ENCODE data around the gene PTX4. TPM values are rescaled to one million over a fixed set of nuclear protein-coding genes. Genes with fewer than 3 reads are reported as not detected.

The PTX4 gene
- total RNA-seq, 1 experiment from 2014 or later, result not detected

DNA sequence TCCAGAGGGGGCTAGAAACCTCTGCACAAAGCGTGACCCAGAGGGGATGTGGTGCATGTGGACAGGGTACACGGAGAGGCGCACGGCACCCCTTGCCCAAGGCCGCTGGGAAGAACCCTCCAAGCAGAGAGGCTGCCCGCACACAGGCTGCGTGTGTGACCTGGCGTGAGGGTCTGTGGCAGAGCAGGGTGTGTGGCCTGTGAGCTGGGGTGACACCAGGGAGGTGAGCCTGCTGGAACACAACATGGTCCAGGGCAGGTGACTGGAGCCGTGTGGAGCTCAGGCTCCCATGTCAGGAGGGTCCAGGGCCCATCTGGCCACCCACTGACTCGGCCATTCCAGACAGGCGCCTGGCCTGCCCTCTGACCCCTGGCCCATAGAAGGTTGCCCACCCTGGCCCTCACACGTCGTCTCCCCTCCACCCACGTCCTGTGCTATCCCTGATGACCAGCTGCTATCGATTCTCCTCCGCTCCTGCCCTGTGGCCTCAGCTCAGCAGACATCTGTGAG is 29.9 kb upstream of the PTX4 start:
- H3K9me3 Mint-ChIP-seq (ENCODE audit: low read depth, unreplicated experiment), result peaks cover 3% of the 10 kb centered on the region
- H3K36me3 Mint-ChIP-seq (ENCODE audit: insufficient read depth, unreplicated experiment), result peaks cover 15% of the 10 kb centered on the region
- TF ChIP-seq, protein P1, sequence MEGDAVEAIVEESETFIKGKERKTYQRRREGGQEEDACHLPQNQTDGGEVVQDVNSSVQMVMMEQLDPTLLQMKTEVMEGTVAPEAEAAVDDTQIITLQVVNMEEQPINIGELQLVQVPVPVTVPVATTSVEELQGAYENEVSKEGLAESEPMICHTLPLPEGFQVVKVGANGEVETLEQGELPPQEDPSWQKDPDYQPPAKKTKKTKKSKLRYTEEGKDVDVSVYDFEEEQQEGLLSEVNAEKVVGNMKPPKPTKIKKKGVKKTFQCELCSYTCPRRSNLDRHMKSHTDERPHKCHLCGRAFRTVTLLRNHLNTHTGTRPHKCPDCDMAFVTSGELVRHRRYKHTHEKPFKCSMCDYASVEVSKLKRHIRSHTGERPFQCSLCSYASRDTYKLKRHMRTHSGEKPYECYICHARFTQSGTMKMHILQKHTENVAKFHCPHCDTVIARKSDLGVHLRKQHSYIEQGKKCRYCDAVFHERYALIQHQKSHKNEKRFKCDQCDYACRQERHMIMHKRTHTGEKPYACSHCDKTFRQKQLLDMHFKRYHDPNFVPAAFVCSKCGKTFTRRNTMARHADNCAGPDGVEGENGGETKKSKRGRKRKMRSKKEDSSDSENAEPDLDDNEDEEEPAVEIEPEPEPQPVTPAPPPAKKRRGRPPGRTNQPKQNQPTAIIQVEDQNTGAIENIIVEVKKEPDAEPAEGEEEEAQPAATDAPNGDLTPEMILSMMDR (IDR thresholded peaks at IDR 0.05; ENCODE audit: unreplicated experiment), result no peak
- H3K4me3 Mint-ChIP-seq (ENCODE audit: low read depth, unreplicated experiment), result no peak overlapping the region
- H3K4me1 Mint-ChIP-seq (ENCODE audit: low read depth, unreplicated experiment), result no peaks in the 10 kb centered on the region
- H3K27ac Mint-ChIP-seq (ENCODE audit: unreplicated experiment), result no peak overlapping the region
- no peaks in the 10 kb centered on the region for H3K27me3 Mint-ChIP-seq (ENCODE audit: unreplicated experiment)
- DNase-seq, result no peak
- intact Hi-C loops (cut with micrococcal nuclease; ENCODE audit: unreplicated experiment), result no loop called here
- BruUV-seq (replicated peaks), result no TSS peak
- CTCF ChIA-PET, result no interaction called here

GRCh38 chr16:1514507-1514906 is 25.8 kb upstream of the PTX4 start:
- Mint-ChIP-seq H3K4me1 (ENCODE audit: low read depth, unreplicated experiment) (no peaks in the 10 kb centered on the region), H3K27me3 (ENCODE audit: unreplicated experiment) (no peaks in the 10 kb centered on the region), H3K27ac (ENCODE audit: unreplicated experiment) (peak overlapping the region; percentile 51), H3K4me3 (ENCODE audit: low read depth, unreplicated experiment) (no peak overlapping the region), H3K9me3 (ENCODE audit: low read depth, unreplicated experiment) (peaks cover 3% of the 10 kb centered on the region), H3K36me3 (ENCODE audit: insufficient read depth, unreplicated experiment) (peaks cover 55% of the 10 kb centered on the region)
- BruUV-seq (replicated peaks), result no TSS peak
- TF ChIP-seq, protein P1 (IDR thresholded peaks at IDR 0.05; ENCODE audit: unreplicated experiment), result no peak
- CTCF ChIA-PET, result no interaction called here
- intact Hi-C loops (cut with micrococcal nuclease; ENCODE audit: unreplicated experiment), result no loop called here
- no peak for DNase-seq

- no peaks in the 10 kb centered on the region for H3K27me3 Mint-ChIP-seq (ENCODE audit: unreplicated experiment)
- no peak overlapping the region for H3K4me3 Mint-ChIP-seq (ENCODE audit: low read depth, unreplicated experiment)
- H3K4me1 Mint-ChIP-seq (ENCODE audit: low read depth, unreplicated experiment), result no peaks in the 10 kb centered on the region
- intact Hi-C loops (cut with micrococcal nuclease; ENCODE audit: unreplicated experiment), result no loop called here
- CTCF ChIA-PET, result no interaction called here
- no peak overlapping the region for H3K27ac Mint-ChIP-seq (ENCODE audit: unreplicated experiment)
- no TSS peak for BruUV-seq (replicated peaks)
- peaks cover 50% of the 10 kb centered on the region for H3K36me3 Mint-ChIP-seq (ENCODE audit: insufficient read depth, unreplicated experiment)
- DNase-seq, result no peak
- TF ChIP-seq, protein P1 (IDR thresholded peaks at IDR 0.05; ENCODE audit: unreplicated experiment), result no peak
- H3K9me3 Mint-ChIP-seq (ENCODE audit: low read depth, unreplicated experiment), result peaks cover 3% of the 10 kb centered on the region
Measured at GRCh38 chr16:1512774-1513173, 24.0 kb upstream of the PTX4 start.

GRCh38 chr16:1511662-1512569 is 23.2 kb upstream of the PTX4 start:
- peaks cover 3% of the 10 kb centered on the region for H3K9me3 Mint-ChIP-seq (ENCODE audit: low read depth, unreplicated experiment)
- H3K4me3 Mint-ChIP-seq (ENCODE audit: low read depth, unreplicated experiment), result no peak overlapping the region
- H3K27ac Mint-ChIP-seq (ENCODE audit: unreplicated experiment), result no peak overlapping the region
- DNase-seq, result no peak
- H3K27me3 Mint-ChIP-seq (ENCODE audit: unreplicated experiment), result no peaks in the 10 kb centered on the region
- no TSS peak for BruUV-seq (replicated peaks)
- H3K36me3 Mint-ChIP-seq (ENCODE audit: insufficient read depth, unreplicated experiment), result peaks cover 54% of the 10 kb centered on the region
- intact Hi-C loops (cut with micrococcal nuclease; ENCODE audit: unreplicated experiment), result no loop called here
- TF ChIP-seq, protein P1 (IDR thresholded peaks at IDR 0.05; ENCODE audit: unreplicated experiment), result no peak
- CTCF ChIA-PET, result no interaction called here
- H3K4me1 Mint-ChIP-seq (ENCODE audit: low read depth, unreplicated experiment), result no peaks in the 10 kb centered on the region

Measured in Calu3 (cell line).